HEK293 (cell line): Measurements from ENCODE around the gene STAT3.

ENCODE experiments used
- ZBTB21 ChIP-seq: fragments of 450-650 bp; formaldehyde crosslinking; IDR thresholded peaks from 2 replicates; pipeline ENCODE4 v1.5.1; 2017; ENCODE audit warnings: missing biosample characterization, missing genetic modification characterization
- ZNF350 ChIP-seq: fragments of 450-650 bp; formaldehyde crosslinking; IDR thresholded peaks from 2 replicates; pipeline ENCODE4 v1.5.0; 2017; ENCODE audit warnings: missing biosample characterization, mild to moderate bottlenecking, missing genetic modification characterization
- ZNF785 ChIP-seq: fragments of 450-650 bp; formaldehyde crosslinking; IDR thresholded peaks from 2 replicates; pipeline ENCODE4 v1.5.1; 2016; ENCODE audit warnings: missing biosample characterization, missing genetic modification characterization
- TF ChIP-seq, protein P1 (sequence below): fragments of 450-650 bp; formaldehyde crosslinking; IDR thresholded peaks from 2 replicates; pipeline ENCODE4 v1.5.1; 2017; ENCODE audit warnings: missing biosample characterization, mild to moderate bottlenecking, missing genetic modification characterization, moderate library complexity
- TF ChIP-seq, protein P2 (sequence below): fragments of 450-650 bp; formaldehyde crosslinking; IDR thresholded peaks from 2 replicates; pipeline ENCODE4 v1.5.1; 2016; ENCODE audit warnings: missing biosample characterization, missing genetic modification characterization

DNA sequence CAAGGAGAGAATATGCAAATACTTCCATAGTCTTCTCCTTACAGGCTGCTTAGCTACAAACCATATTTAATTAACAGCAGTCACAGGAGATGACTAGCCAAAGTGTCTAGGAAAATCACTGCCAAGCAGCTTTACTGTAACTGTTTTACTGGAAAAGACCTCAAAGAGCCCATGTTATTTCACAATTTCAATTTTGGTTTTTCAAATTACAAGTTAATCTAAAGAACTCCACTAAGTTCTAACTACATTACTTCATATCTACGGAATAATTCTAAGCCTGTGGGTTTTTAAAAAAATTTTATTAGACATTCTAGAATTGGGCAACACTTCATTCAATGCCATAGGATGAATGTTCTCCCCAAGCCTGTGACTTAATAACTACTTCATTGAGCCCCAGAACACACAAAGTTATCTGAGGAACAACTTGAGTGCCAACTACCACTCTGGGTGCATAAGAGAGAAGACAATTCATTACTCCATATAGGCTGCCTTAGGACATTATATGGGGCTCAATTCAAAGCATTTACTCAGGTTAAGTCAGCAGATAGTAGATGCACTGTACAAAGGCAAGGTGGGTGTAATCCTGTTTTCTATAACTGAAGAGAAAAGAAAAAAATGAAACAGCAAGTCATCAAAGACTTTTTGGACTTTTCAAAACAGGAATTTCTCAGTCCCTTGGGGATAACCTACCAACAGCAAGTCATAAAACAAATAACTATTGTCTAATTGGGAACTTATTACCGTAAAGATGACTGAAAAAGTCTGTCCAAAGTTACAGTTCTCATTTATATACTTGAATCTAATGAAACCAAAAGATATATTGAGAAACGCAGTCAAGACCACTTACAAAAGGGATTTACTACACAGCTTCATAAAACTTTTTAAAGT is 33.0 kb downstream of the STAT3 start:
- TF ChIP-seq ZNF350 (tag by site-specific recombination) (no peak), ZNF785 (tag by site-specific recombination) (no peak), ZBTB21 (tag by site-specific recombination) (no peak)
- TF ChIP-seq, protein P1, sequence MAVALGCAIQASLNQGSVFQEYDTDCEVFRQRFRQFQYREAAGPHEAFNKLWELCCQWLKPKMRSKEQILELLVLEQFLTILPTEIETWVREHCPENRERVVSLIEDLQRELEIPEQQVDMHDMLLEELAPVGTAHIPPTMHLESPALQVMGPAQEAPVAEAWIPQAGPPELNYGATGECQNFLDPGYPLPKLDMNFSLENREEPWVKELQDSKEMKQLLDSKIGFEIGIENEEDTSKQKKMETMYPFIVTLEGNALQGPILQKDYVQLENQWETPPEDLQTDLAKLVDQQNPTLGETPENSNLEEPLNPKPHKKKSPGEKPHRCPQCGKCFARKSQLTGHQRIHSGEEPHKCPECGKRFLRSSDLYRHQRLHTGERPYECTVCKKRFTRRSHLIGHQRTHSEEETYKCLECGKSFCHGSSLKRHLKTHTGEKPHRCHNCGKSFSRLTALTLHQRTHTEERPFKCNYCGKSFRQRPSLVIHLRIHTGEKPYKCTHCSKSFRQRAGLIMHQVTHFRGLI (tag by site-specific recombination): no peak
- TF ChIP-seq, protein P2, sequence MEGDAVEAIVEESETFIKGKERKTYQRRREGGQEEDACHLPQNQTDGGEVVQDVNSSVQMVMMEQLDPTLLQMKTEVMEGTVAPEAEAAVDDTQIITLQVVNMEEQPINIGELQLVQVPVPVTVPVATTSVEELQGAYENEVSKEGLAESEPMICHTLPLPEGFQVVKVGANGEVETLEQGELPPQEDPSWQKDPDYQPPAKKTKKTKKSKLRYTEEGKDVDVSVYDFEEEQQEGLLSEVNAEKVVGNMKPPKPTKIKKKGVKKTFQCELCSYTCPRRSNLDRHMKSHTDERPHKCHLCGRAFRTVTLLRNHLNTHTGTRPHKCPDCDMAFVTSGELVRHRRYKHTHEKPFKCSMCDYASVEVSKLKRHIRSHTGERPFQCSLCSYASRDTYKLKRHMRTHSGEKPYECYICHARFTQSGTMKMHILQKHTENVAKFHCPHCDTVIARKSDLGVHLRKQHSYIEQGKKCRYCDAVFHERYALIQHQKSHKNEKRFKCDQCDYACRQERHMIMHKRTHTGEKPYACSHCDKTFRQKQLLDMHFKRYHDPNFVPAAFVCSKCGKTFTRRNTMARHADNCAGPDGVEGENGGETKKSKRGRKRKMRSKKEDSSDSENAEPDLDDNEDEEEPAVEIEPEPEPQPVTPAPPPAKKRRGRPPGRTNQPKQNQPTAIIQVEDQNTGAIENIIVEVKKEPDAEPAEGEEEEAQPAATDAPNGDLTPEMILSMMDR (tag by site-specific recombination): no peak
